Transverse colon (tissue), 4 donors: ENCODE data around the gene BTF3. TPM values are rescaled to one million over a fixed set of nuclear protein-coding genes. Genes with fewer than 3 reads are reported as not detected.

ENCODE experiments used
- DNase-seq: peaks from one replicate; pipeline ENCODE4 v3.0.0-alpha.2; 2019
- H3K27ac ChIP-seq, 4 donors: fragments of 200-600 bp; sonication (generic); 2 replicates each; pipeline ENCODE4 v1.5.1; 2016 to 2018; ENCODE audit warnings: inconsistent platforms in 4 of 4
- H3K27me3 ChIP-seq: fragments of 200-600 bp; sonication (generic); 2 replicates; pipeline ENCODE4 v1.5.1; 2017; ENCODE audit warnings: inconsistent platforms
- H3K36me3 ChIP-seq, 4 donors: fragments of 200-600 bp; sonication (generic); 2 replicates each; pipeline ENCODE4 v1.5.1; 2017 to 2019; ENCODE audit warnings: inconsistent platforms in 4 of 4
- H3K4me1 ChIP-seq, 4 donors: fragments of 200-600 bp; sonication (generic); 2 replicates each; pipeline ENCODE4 v1.5.1; 2017 to 2020; ENCODE audit warnings: inconsistent platforms in 4 of 4
- H3K4me3 ChIP-seq, 4 donors: fragments of 200-600 bp; sonication (generic); 1 replicate in 1 of 4; 2 replicates in 3 of 4; pipeline versions ENCODE4 v1.5.1 to v1.6.1; 2017 to 2019; ENCODE audit warnings: inconsistent platforms in 4 of 4
- H3K9me3 ChIP-seq, 2 donors: fragments of 200-600 bp; sonication (generic); 2 replicates each; pipeline ENCODE4 v1.5.1; 2017 to 2019; ENCODE audit warnings: inconsistent platforms in 2 of 2
- EP300 ChIP-seq: sonication (generic); formaldehyde crosslinking; IDR thresholded peaks from one replicate; pipeline ENCODE4 v1.6.1; 2017; ENCODE audit warnings: antibody characterized with exemption, low read depth
- POLR2A ChIP-seq: fragments of 450-650 bp; IDR thresholded peaks from one replicate; pipeline ENCODE4 v1.6.1; 2016; ENCODE audit warnings: antibody characterized with exemption, mild to moderate bottlenecking, moderate library complexity
- POLR2AphosphoS5 ChIP-seq, 3 donors: sonication (generic); formaldehyde crosslinking; IDR thresholded peaks; one replicate each; pipeline ENCODE4 v1.6.1; 2016; ENCODE audit warnings: antibody characterized with exemption in 3 of 3
- WGBS, 2 donors: methylation state at CpG; one replicate each; pipeline ENCODE4 v1.1.5; 2018; ENCODE audit warnings: low coverage in 1 of 2; 5-methylcytosine and 5-hydroxymethylcytosine counted together
- in situ Hi-C, 4 donors: fragments of 200-750 bp; cut with MboI; loops; one replicate each; pipeline versions ENCODE4 v1.15.0 to v1.15.1; 2017; ENCODE audit warnings: low sequenced_read_pairs in 3 of 4, low pct_ligation_motif_present in 1 of 4, low pct_unique_long_range_greater_than_20kb in 1 of 4
- intact Hi-C: fragments of 100-400 bp; cut with DNase I; formaldehyde crosslinking; loops from one replicate; pipeline ENCODE4 v1.15.1; 2023; ENCODE audit warnings: low total_unique reads
- total RNA-seq, 4 donors: library from RNA; depleted of rRNA; stranded (reverse); fragments of >200 nt; gene quantifications; one replicate each; pipeline ENCODE4 v1.1.0, GENCODE V29; 2016
- TF ChIP-seq, protein P1 (sequence below), 5 experiments: fragments of 200-600 bp in 3 of 5; fragments of 450-650 bp in 2 of 5; sonication (generic) in 3 of 5; IDR thresholded peaks; 1 replicate in 2 of 5; 2 replicates in 3 of 5; pipeline ENCODE4 v1.5.1; 2016 to 2017; ENCODE audit warnings: antibody characterized with exemption in 5 of 5, inconsistent platforms in 3 of 5, mild to moderate bottlenecking in 2 of 5, moderate library complexity in 1 of 5

Gene BTF3
- total RNA-seq, 4 donors from 2014 or later, result 312 to 416 (median 396) TPM

DNA sequence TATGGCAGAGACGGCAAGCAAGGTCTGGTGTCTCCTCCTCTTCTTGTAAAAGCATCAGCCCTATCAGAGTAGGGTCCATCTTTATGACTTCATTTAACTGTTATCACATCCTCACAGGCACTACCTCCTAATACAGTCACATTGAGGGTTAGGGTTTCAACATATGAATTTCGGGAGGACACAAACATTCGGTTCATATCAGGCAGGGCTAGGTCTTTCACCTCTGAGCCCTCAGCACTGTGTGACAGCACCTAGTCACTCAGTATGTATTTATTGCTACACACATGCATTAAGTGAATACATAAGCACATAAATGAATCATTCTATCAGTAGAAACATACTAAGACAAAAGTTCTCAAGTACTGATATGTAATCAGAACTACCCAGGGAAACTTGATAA, 9.4 kb upstream of the BTF3 start:
- in situ Hi-C loops, result no loop called here

DNA sequence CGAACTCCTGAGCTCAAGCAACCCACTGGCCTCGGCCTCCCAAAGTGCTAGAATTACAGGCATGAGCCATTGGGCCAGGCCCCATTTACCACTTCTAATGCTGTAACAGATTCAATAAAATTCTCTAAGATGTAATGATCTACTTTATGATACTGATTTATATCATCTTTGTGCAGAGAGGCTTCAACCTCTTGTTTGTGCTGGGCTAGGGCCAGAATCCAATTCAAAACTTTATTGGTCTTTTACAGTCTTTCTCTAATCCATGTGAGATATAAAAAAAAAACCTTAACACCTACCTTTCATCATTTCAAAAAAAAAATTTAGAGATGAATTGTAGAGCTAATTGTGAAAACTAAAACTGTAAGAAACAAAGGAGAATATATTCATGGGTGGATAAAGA, 8.2 kb upstream of the BTF3 start:
- TF ChIP-seq EP300 (no peak), POLR2AphosphoS5 (IDR thresholded peaks at IDR 0.05) (peak in 1 of 3 donors; percentile 15)
- no peak overlapping the region for H3K4me3 ChIP-seq
- in situ Hi-C loops, result no loop called here
- peaks cover 40% of the 10 kb centered on the region for H3K27me3 ChIP-seq
- no peaks in the 10 kb centered on the region for H3K36me3 ChIP-seq
- intact Hi-C loops, result no loop called here
- no peaks in the 10 kb centered on the region for H3K9me3 ChIP-seq
- H3K4me1 ChIP-seq, result peaks cover 0 to 3% (median 0%) of the 10 kb centered on the region in 4 donors
- 54% methylated on average over 2 of the region's 2 CpGs; no CpG with 5 or more reads in 1 of the 2 donors for WGBS, 2 donors
- no peak overlapping the region for H3K27ac ChIP-seq
- peak; percentile 38 for DNase-seq

More for the DNA sequence above, 9.4 kb upstream of the BTF3 start:
- 90% methylated on average over 3 of the region's 3 CpGs; no CpG with 5 or more reads in 1 of the 2 donors for WGBS, 2 donors
- Histone ChIP-seq H3K36me3 (no peaks in the 10 kb centered on the region), H3K27ac (no peak overlapping the region), H3K9me3 (no peaks in the 10 kb centered on the region), H3K4me3 (no peak overlapping the region), H3K4me1 (no peaks in the 10 kb centered on the region), H3K27me3 (peaks cover 40% of the 10 kb centered on the region)
- DNase-seq, result no peak
- intact Hi-C loops, result no loop called here
- no peak for TF ChIP-seq EP300
- TF ChIP-seq, protein P1, sequence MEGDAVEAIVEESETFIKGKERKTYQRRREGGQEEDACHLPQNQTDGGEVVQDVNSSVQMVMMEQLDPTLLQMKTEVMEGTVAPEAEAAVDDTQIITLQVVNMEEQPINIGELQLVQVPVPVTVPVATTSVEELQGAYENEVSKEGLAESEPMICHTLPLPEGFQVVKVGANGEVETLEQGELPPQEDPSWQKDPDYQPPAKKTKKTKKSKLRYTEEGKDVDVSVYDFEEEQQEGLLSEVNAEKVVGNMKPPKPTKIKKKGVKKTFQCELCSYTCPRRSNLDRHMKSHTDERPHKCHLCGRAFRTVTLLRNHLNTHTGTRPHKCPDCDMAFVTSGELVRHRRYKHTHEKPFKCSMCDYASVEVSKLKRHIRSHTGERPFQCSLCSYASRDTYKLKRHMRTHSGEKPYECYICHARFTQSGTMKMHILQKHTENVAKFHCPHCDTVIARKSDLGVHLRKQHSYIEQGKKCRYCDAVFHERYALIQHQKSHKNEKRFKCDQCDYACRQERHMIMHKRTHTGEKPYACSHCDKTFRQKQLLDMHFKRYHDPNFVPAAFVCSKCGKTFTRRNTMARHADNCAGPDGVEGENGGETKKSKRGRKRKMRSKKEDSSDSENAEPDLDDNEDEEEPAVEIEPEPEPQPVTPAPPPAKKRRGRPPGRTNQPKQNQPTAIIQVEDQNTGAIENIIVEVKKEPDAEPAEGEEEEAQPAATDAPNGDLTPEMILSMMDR (IDR thresholded peaks at IDR 0.05), result no peak
- no peak for TF ChIP-seq POLR2A
- TF ChIP-seq POLR2AphosphoS5 (IDR thresholded peaks at IDR 0.05), result no peak

DNA sequence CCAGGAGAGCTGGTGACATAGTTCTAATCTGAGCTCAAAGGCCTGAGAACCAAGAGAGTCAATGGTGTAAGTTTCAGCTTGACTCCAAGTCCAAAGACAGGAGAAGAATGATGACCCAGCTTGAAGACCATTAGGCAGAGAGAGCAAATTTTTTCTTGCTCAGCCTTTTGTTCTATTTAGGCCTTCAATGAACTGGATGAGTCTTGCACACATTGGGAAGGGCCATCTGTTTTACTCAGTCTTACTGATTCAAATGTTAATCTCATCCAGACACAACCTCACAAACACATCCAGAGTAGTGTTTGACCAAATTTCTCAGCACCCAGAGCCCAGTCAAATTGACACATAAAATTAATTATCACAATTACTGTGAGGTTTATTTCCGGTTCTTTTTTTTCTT, 7.1 kb upstream of the BTF3 start:
- TF ChIP-seq, protein P1 (IDR thresholded peaks at IDR 0.05), result no peak
- TF ChIP-seq POLR2A (no peak), EP300 (no peak), POLR2AphosphoS5 (IDR thresholded peaks at IDR 0.05) (no peak)

DNA sequence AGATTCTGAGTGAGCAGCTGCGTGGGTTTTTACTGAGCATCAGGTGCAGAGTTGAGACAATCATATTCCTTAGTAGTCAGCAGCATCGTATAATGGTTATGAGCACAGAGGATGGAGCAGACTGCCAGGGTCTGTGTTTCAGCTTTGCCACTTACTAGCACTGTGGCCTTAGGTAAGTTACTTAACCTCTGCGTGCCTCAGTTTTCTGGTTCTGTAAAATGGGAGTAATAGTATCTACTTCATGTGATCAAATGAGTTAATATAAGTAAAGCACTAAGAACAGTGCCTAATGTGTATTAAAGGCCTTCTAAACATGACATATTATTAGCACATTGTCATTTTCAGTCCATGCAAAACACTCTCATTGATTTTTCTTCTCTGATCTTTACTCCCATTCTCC, 4.8 kb upstream of the BTF3 start:
- Histone ChIP-seq H3K27ac (no peak overlapping the region), H3K27me3 (peaks cover 22% of the 10 kb centered on the region), H3K4me1 (peaks cover 0 to 30% (median 12%) of the 10 kb centered on the region in 4 donors), H3K9me3 (no peaks in the 10 kb centered on the region), H3K36me3 (no peaks in the 10 kb centered on the region), H3K4me3 (no peak overlapping the region)
- no peak for DNase-seq
- TF ChIP-seq POLR2A (no peak), POLR2AphosphoS5 (IDR thresholded peaks at IDR 0.05) (no peak), EP300 (no peak)
- TF ChIP-seq, protein P1 (IDR thresholded peaks at IDR 0.05), result no peak
- in situ Hi-C loops (no loop called here), intact Hi-C loops (no loop called here)
- WGBS, 2 donors, result 65 to 75% methylated on average over 2 to 3 of the region's 3 CpGs

More for the DNA sequence above, 7.1 kb upstream of the BTF3 start:
- DNase-seq, result no peak
- intact Hi-C loops, result no loop called here
- Histone ChIP-seq H3K27me3 (peaks cover 40% of the 10 kb centered on the region), H3K4me3 (no peak overlapping the region), H3K9me3 (no peaks in the 10 kb centered on the region), H3K27ac (no peak overlapping the region), H3K4me1 (peaks cover 0 to 11% (median 2%) of the 10 kb centered on the region in 4 donors), H3K36me3 (no peaks in the 10 kb centered on the region)
- in situ Hi-C loops, result no loop called here
- WGBS, 2 donors, result 71 to 87% methylated on average over 1 of the region's 1 CpG

DNA sequence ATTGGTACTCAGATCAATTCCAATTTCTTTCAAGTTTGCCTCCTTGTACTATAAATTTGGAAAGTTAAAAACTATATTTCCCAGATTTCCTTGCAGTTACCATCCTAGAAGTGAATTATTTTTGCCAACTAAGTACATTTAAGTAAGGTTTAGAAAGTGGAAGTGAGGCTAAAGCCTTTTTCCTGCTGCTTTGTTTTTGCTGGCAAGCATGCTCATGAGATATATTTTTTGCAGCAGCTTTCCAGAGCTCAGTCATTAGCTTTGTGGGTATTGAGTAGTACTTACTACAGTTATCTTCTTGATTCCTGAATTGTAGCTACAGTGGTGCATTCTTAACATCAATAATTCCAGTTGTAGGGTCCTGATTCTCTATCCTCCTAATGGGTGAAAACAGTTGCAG, 3.5 kb upstream of the BTF3 start:
- no peaks in the 10 kb centered on the region for H3K9me3 ChIP-seq
- H3K27me3 ChIP-seq, result peaks cover 16% of the 10 kb centered on the region
- H3K27ac ChIP-seq, result no peak overlapping the region
- H3K4me1 ChIP-seq, result peaks cover 0 to 38% (median 18%) of the 10 kb centered on the region in 4 donors
- intact Hi-C loops, result no loop called here
- no peak overlapping the region for H3K4me3 ChIP-seq
- no peaks in the 10 kb centered on the region for H3K36me3 ChIP-seq
- no peak for TF ChIP-seq POLR2AphosphoS5 (IDR thresholded peaks at IDR 0.05)
- TF ChIP-seq POLR2A, result no peak
- no peak for DNase-seq
- in situ Hi-C loops, result no loop called here
